Testis (tissue), 2 donors: Measurements from ENCODE around the gene HLA-A.

Source experiments
- POLR2A ChIP-seq: fragments of 450-650 bp; IDR thresholded peaks from one replicate; pipeline ENCODE4 v1.6.1; 2017; ENCODE audit warnings: antibody characterized with exemption, mild to moderate bottlenecking, moderate library complexity
- TF ChIP-seq, protein P1 (sequence below), 3 experiments: fragments of 450-650 bp in 2 of 3; fragments of 200-600 bp in 1 of 3; sonication (generic) in 1 of 3; IDR thresholded peaks; one replicate each; pipeline ENCODE4 v1.5.1; 2016 to 2019; ENCODE audit warnings: antibody characterized with exemption in 3 of 3, mild to moderate bottlenecking in 2 of 3, moderate library complexity in 1 of 3

GRCh38 chr6:29927275-29927569 lies 15.1 kb upstream of the HLA-A start:
- TF ChIP-seq, protein P1, sequence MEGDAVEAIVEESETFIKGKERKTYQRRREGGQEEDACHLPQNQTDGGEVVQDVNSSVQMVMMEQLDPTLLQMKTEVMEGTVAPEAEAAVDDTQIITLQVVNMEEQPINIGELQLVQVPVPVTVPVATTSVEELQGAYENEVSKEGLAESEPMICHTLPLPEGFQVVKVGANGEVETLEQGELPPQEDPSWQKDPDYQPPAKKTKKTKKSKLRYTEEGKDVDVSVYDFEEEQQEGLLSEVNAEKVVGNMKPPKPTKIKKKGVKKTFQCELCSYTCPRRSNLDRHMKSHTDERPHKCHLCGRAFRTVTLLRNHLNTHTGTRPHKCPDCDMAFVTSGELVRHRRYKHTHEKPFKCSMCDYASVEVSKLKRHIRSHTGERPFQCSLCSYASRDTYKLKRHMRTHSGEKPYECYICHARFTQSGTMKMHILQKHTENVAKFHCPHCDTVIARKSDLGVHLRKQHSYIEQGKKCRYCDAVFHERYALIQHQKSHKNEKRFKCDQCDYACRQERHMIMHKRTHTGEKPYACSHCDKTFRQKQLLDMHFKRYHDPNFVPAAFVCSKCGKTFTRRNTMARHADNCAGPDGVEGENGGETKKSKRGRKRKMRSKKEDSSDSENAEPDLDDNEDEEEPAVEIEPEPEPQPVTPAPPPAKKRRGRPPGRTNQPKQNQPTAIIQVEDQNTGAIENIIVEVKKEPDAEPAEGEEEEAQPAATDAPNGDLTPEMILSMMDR (IDR thresholded peaks at IDR 0.05), result no peak
- TF ChIP-seq POLR2A, result no peak
